ENCODE data around the gene NTN5.

The NTN5 gene

DNA sequence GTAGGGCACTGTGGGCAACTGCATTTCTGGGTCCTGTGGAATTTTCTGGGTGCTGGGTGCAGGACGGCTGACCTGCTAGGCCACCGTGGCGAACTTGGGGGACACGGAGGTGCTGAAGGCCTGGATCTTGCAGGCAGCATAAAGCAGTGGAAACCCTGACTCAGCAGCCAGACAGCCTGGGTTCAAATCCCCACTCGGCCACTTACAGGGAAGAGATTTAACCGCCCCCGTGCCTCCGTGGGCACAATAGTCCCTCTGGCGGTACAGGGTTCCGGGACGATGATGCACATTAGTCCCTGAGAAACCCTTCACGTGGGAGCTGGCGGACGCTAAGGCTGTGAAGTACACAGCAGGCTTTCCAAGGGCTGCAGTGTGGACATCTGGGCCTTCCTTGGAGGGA, 60.9 kb downstream of the NTN5 start:
- DNase-seq = no peak
